ENCODE data around the gene PTGIS. TPM values are rescaled to one million over a fixed set of nuclear protein-coding genes. Genes with fewer than 3 reads are reported as not detected.
A peak's percentile ranks its signal among the peaks of the same experiment; 100 is the strongest.

Gene PTGIS
- total and polyA plus RNA-seq, 12 donors, result 6.5 to 66.8 (median 20.2) TPM

- H3K9me3 ChIP-seq, result no peaks in the 10 kb centered on the region
- H3K27ac ChIP-seq, result no peak overlapping the region
- peaks cover 0 to 69% (median 24%) of the 10 kb centered on the region in 7 donors for H3K27me3 ChIP-seq
- H3K4me3 ChIP-seq, result peak overlapping the region in 9 of 10 donors; percentile 42 to 62 (median 49)
- DNase-seq, result no peak
- no peak for TF ChIP-seq CTCF (IDR thresholded peaks at IDR 0.05)
- no peak for ATAC-seq
- 1 to 3% methylated on average over 32 to 44 of the region's 44 CpGs for WGBS, 2 donors
- no peaks in the 10 kb centered on the region for H3K36me3 ChIP-seq
- intact Hi-C loops (cut with DNase I), result loop anchor here (1.0 to 10.0 kb wide), 9 partner anchors 36 to 149 kb away; no protein-coding TSS in a partner anchor
- H3K4me1 ChIP-seq, result peaks cover 3 to 25% (median 14%) of the 10 kb centered on the region in 9 donors
Measured at GRCh38 chr20:49483696-49484123, 84.2 kb downstream of the PTGIS start.

GRCh38 chr20:49483018-49483695, 84.8 kb downstream of the PTGIS start:
- Histone ChIP-seq H3K9me3 (no peaks in the 10 kb centered on the region), H3K4me1 (peaks cover 3 to 25% (median 14%) of the 10 kb centered on the region in 9 donors), H3K36me3 (no peaks in the 10 kb centered on the region), H3K27ac (no peak overlapping the region), H3K4me3 (peak overlapping the region in 9 of 10 donors; percentile 42 to 62 (median 49)), H3K27me3 (peaks cover 0 to 63% (median 24%) of the 10 kb centered on the region in 7 donors)
- TF ChIP-seq CTCF (IDR thresholded peaks at IDR 0.05), result no peak
- WGBS, 2 donors, result 1 to 2% methylated on average over 23 to 27 of the region's 27 CpGs
- intact Hi-C loops (cut with DNase I), result loop anchor here in 7 of 10 donors (1.0 to 10.0 kb wide), 7 partner anchors 36 to 149 kb away; no protein-coding TSS in a partner anchor
- peak in 1 of 8 donors; percentile 6 for ATAC-seq
- DNase-seq, result no peak

GRCh38 chr20:49482621-49483017, 85.3 kb downstream of the PTGIS start, which contains the start of gene KCNB1:
Gene KCNB1, minus strand, starts transcription at chr20:49482668. Its CDS starts 188 bp downstream, at chr20:49482480.
- H3K9me3 ChIP-seq, result no peaks in the 10 kb centered on the region
- H3K27ac ChIP-seq, result no peak within 1 kb of the TSS
- H3K4me3 ChIP-seq, result peak within 1 kb of the TSS in 9 of 10 donors; percentile 42 to 62 (median 49)
- DNase-seq, result peak; percentile 58 to 60
- H3K36me3 ChIP-seq, result no peaks in the 10 kb centered on the region
- H3K4me1 ChIP-seq, result peaks cover 3 to 25% (median 14%) of the 10 kb centered on the region in 9 donors
- intact Hi-C loops (cut with DNase I), result loop anchor here in 7 of 10 donors (1.0 to 10.0 kb wide), 7 partner anchors 35 to 148 kb away; no protein-coding TSS in a partner anchor
- 1 to 3% methylated on average over 33 to 34 of the region's 34 CpGs for WGBS, 2 donors
- H3K27me3 ChIP-seq, result peaks cover 0 to 61% (median 23%) of the 10 kb centered on the region in 7 donors
- peak in 2 of 9 donors; percentile 7 to 25 for TF ChIP-seq CTCF (IDR thresholded peaks at IDR 0.05)
- peak; percentile 70 to 87 (median 80) for ATAC-seq

- Histone ChIP-seq H3K27me3 (peaks cover 0 to 56% (median 19%) of the 10 kb centered on the region in 7 donors), H3K36me3 (no peaks in the 10 kb centered on the region), H3K4me1 (peaks cover 3 to 25% (median 14%) of the 10 kb centered on the region in 9 donors), H3K27ac (no peak overlapping the region), H3K9me3 (no peaks in the 10 kb centered on the region), H3K4me3 (peak overlapping the region in 2 of 10 donors; percentile 5 to 10)
- intact Hi-C loops (cut with DNase I), result loop anchor here in 7 of 10 donors (2.0 to 10.0 kb wide), 6 partner anchors 35 to 145 kb away; no protein-coding TSS in a partner anchor
- DNase-seq (peak in 1 of 2 donors; percentile 9), ATAC-seq (peak in 1 of 8 donors; percentile 45)
- 65 to 72% methylated on average over 32 to 46 of the region's 46 CpGs for WGBS, 2 donors
- TF ChIP-seq CTCF (IDR thresholded peaks at IDR 0.05), result no peak
Measured at GRCh38 chr20:49482173-49482572, 85.8 kb downstream of the PTGIS start.

All from heart right ventricle (tissue), 16 donors.